Gastroesophageal sphincter (tissue), 4 donors: ENCODE measurements around the gene INTS15. TPM values are rescaled to one million over a fixed set of nuclear protein-coding genes. Genes with fewer than 3 reads are reported as not detected.
A peak's percentile ranks its signal among the peaks of the same experiment; 100 is the strongest.
"Not testable (repeated sequence)": the region's sequence is repeated elsewhere in the genome, so short reads cannot be mapped to it uniquely, and the experiment has no call there.

Source experiments
- ATAC-seq: fragments of 150-250 bp; one replicate; pipeline ENCODE4 v1.9.1; 2016; ENCODE audit warnings: mild to moderate bottlenecking, moderate library complexity
- H3K27ac ChIP-seq, 4 donors: fragments of 200-600 bp; sonication (generic) in 3 of 4; 1 replicate in 3 of 4; 2 replicates in 1 of 4; pipeline ENCODE4 v1.5.1; 2016 to 2019
- H3K27me3 ChIP-seq: fragments of 200-600 bp; sonication (generic); one replicate; pipeline ENCODE4 v1.5.1; 2019
- H3K36me3 ChIP-seq, 2 donors: fragments of 200-600 bp; sonication (generic); one replicate each; pipeline ENCODE4 v1.5.1; 2019; ENCODE audit warnings: control low read depth in 1 of 2
- H3K4me1 ChIP-seq, 3 donors: fragments of 200-600 bp; sonication (generic); 1 replicate in 2 of 3; 2 replicates in 1 of 3; pipeline ENCODE4 v1.5.1; 2016 to 2019; ENCODE audit warnings: control low read depth in 2 of 3
- H3K4me3 ChIP-seq, 2 donors: fragments of 200-600 bp; sonication (generic); one replicate each; pipeline ENCODE4 v1.5.1; 2019; ENCODE audit warnings: mild to moderate bottlenecking in 1 of 2, moderate library complexity in 1 of 2
- H3K9me3 ChIP-seq, 3 donors: fragments of 200-600 bp; sonication (generic); one replicate each; pipeline ENCODE4 v1.5.1; 2017 to 2019; ENCODE audit warnings: control low read depth in 2 of 3
- EP300 ChIP-seq: sonication (generic); formaldehyde crosslinking; IDR thresholded peaks from one replicate; pipeline ENCODE4 v1.6.1; 2017; ENCODE audit warnings: antibody characterized with exemption, mild to moderate bottlenecking
- POLR2A ChIP-seq, 2 donors: fragments of 450-650 bp; IDR thresholded peaks; one replicate each; pipeline ENCODE4 v1.6.1; 2017; ENCODE audit warnings: antibody characterized with exemption in 2 of 2, mild to moderate bottlenecking in 2 of 2, moderate library complexity in 1 of 2
- POLR2AphosphoS5 ChIP-seq: sonication (generic); formaldehyde crosslinking; IDR thresholded peaks from one replicate; pipeline ENCODE4 v1.6.1; 2017; ENCODE audit warnings: antibody characterized with exemption
- WGBS, 2 donors: methylation state at CpG; one replicate each; pipeline ENCODE4 v1.1.5; 2018; ENCODE audit warnings: low coverage in 1 of 2; 5-methylcytosine and 5-hydroxymethylcytosine counted together
- total RNA-seq, 4 donors: library from RNA; depleted of rRNA; stranded (reverse); fragments of >200 nt; gene quantifications; one replicate each; pipeline ENCODE4 v1.1.0, GENCODE V29; 2016
- TF ChIP-seq, protein P1 (sequence below), 4 experiments: fragments of 200-600 bp in 2 of 4; fragments of 450-650 bp in 2 of 4; sonication (generic) in 1 of 4; IDR thresholded peaks; one replicate each; pipeline ENCODE4 v1.5.1; 2017 to 2019; ENCODE audit warnings: antibody characterized with exemption in 4 of 4, mild to moderate bottlenecking in 2 of 4, moderate library complexity in 2 of 4

INTS15 gene
- total RNA-seq, 4 donors from 2014 or later, result 25.6 to 34.5 (median 32.5) TPM

DNA sequence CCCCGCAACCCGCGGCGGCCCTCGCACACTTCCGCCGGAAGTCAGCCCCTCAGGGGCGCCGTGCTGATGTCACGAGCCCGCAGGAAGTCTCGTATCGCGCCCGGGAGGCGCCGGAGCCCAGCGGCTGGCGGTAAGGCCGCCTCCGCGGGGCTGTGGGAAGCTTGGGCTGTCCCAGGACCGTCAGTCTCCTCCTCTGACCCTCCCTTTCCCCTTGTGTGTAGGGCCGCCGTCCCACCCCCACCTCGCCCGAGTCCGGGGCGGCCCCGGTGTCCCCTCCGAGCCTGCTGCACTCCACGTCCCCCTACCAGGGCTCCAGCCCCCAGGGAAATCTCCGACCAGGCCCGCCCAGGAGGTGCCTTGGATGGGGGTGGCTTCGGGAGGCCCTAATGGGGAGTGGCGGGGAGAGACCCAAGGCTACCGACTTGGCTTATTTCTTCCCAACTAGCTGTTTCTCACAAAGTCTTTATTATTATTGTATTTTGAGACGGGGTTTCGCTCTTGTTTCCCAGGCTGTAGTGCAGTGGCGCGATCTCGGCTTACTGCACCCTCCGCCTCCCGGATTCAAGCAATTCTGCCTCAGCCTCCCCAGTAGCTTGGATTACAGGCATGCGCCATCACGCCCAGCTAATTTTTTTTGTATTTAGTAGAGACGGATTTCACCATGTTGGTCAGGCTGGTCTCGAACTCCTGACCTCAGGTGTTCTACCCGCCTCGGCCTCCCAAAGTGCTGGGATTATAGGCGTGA lies 12.3 kb upstream of the INTS15 start, which contains the start of gene ZDHHC4:
ZDHHC4 (plus strand) TSS at position 86 of the 745 bp plus-strand sequence. CDS start 3,108 bp downstream, outside the sequence.
- whole genome bisulfite sequencing, 2 donors, result 25 to 52% methylated on average over 7 to 9 of the region's 51 CpGs
- Histone ChIP-seq H3K27ac (peak within 1 kb of the TSS; percentile 93 to 99 (median 94)), H3K4me1 (peaks cover 0 to 17% (median 5%) of the 10 kb centered on the region in 3 donors), H3K27me3 (no peaks in the 10 kb centered on the region), H3K36me3 (peaks cover 0 to 37% of the 10 kb centered on the region in 2 donors), H3K4me3 (peak within 1 kb of the TSS; percentile 79 to 82), H3K9me3 (no peaks in the 10 kb centered on the region)
- TF ChIP-seq EP300 (no peak), POLR2AphosphoS5 (peak; percentile 94), POLR2A (IDR thresholded peaks at IDR 0.05) (peak; percentile 92 to 96)
- TF ChIP-seq, protein P1, sequence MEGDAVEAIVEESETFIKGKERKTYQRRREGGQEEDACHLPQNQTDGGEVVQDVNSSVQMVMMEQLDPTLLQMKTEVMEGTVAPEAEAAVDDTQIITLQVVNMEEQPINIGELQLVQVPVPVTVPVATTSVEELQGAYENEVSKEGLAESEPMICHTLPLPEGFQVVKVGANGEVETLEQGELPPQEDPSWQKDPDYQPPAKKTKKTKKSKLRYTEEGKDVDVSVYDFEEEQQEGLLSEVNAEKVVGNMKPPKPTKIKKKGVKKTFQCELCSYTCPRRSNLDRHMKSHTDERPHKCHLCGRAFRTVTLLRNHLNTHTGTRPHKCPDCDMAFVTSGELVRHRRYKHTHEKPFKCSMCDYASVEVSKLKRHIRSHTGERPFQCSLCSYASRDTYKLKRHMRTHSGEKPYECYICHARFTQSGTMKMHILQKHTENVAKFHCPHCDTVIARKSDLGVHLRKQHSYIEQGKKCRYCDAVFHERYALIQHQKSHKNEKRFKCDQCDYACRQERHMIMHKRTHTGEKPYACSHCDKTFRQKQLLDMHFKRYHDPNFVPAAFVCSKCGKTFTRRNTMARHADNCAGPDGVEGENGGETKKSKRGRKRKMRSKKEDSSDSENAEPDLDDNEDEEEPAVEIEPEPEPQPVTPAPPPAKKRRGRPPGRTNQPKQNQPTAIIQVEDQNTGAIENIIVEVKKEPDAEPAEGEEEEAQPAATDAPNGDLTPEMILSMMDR (IDR thresholded peaks at IDR 0.05), result peak in 1 of 4 experiments; percentile 22
- ATAC-seq, result peak; percentile 97

DNA sequence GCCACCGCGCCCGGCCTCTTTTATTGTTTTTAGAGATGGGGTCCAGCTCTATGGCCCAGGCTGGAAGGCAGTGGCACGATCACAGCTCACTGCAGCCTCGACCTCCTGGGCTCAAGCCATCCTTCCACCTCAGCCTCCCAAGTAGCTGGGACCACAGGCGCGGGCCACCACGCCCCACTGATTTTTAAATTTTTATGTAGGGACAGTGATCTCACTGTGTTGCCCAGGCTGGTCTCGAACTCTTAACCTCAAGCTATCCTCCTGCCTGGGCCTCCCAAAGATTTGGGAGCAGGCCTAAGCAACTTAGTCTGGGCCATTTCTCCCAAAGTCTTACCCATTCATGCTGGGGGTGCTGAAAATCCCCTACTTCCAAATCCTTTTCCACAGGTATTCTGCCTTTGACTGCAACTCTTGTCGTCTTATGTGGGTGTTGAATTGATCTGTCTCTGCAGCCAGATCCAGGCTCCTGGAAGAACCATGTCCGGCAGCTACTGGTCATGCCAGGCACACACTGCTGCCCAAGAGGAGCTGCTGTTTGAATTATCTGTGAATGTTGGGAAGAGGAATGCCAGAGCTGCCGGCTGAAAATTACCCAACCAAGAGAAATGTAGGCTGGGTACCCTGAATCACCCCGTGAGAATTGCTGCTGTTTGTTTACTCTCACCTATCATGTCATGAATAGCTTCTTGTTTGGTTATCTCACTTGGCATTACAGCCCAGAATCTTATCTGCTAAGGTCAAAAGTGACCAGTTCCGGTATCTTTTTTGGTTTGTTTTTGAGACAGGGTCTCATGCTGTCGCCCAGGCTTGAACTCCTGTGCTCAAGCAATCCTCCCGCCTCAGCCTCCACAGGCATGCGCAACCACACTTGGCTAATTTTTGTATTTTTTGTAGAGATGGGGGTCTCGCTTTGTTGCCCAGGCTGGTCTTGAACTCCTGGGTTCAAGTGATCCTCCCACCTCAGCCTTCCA lies 11.4 kb upstream of the INTS15 start:
- no peaks in the 10 kb centered on the region for H3K9me3 ChIP-seq
- H3K27me3 ChIP-seq, result no peaks in the 10 kb centered on the region
- WGBS, 2 donors, result 86 to 90% methylated on average over 6 to 11 of the region's 18 CpGs
- H3K27ac ChIP-seq, result peak overlapping the region; percentile 93 to 99 (median 94)
- H3K36me3 ChIP-seq, result peaks cover 0 to 46% of the 10 kb centered on the region in 2 donors
- no peak for ATAC-seq
- no peak for TF ChIP-seq EP300
- TF ChIP-seq, protein P1 (IDR thresholded peaks at IDR 0.05), result no peak
- H3K4me3 ChIP-seq, result peak overlapping the region; percentile 79 to 82
- peaks cover 0 to 17% (median 5%) of the 10 kb centered on the region in 3 donors for H3K4me1 ChIP-seq

DNA sequence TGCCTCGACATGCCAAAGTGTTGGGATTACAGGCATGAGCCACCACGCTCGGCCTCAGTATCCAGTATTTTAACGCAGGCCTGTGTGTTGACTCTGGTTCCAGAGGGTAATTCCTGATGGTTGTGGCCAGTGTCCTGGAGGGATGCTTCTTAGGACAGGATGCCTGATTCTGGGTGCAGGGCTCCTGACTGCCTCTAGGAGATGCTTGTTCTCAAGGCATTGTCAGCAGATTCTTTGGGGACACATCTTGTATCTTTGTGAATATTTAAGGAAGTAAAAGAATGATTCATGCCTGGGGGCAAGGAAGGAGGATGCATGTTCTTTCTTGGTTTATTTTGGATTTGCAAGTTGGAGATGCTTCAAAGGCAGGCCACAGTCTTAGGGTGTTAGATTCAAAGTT lies 10.4 kb upstream of the INTS15 start:
- Histone ChIP-seq H3K27ac (no peak overlapping the region), H3K36me3 (peaks cover 0 to 56% of the 10 kb centered on the region in 2 donors), H3K4me3 (no peak overlapping the region), H3K9me3 (no peaks in the 10 kb centered on the region), H3K4me1 (peaks cover 0 to 17% (median 5%) of the 10 kb centered on the region in 3 donors), H3K27me3 (no peaks in the 10 kb centered on the region)
- TF ChIP-seq EP300, result no peak
- TF ChIP-seq POLR2A (IDR thresholded peaks at IDR 0.05), result no peak
- TF ChIP-seq, protein P1 (IDR thresholded peaks at IDR 0.05), result no peak
- no peak for TF ChIP-seq POLR2AphosphoS5
- no peak for ATAC-seq
- 62% methylated on average over 4 of the region's 4 CpGs; no CpG with 5 or more reads in 1 of the 2 donors for WGBS, 2 donors

DNA sequence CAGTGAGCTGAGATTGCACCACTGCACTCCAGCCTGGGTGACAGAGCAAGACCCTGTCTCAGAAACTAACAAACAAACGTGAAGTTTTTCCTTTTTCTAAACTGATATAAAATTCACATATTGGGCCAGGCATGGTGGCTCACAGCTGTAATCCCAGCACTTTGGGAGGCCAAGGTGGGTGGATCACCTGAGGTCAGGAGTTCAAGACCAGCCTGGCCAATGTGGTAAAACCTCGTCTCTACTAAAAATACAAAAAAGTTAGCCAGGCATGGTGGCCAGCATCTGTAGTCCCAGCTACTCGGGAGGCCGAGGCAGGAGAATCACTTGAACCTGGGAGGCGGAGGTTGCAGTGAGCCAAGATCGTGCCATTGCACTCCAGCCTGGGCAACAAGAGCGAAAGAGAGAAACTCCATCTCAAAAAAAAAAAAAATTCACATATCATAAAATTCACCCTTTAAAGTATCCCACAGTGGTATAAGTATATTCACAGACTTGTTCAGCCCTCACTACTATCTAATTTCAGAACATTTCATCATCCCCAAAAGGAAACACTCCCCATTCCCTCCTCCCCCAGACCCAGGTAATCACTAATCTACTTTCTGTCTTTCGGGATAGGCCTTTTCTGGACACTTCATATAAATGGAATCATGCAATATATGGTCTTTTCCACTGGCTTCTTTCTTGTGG lies 3.9 kb upstream of the INTS15 start:
- H3K9me3 ChIP-seq, H3K27me3 ChIP-seq, H3K4me3 ChIP-seq, H3K27ac ChIP-seq, ATAC-seq: not testable (repeated sequence)
- WGBS, 2 donors, result 88 to 90% methylated on average over 7 of the region's 8 CpGs
- peaks cover 0 to 12% (median 8%) of the 10 kb centered on the region in 3 donors for H3K4me1 ChIP-seq
- H3K36me3 ChIP-seq, result peaks cover 0 to 84% of the 10 kb centered on the region in 2 donors

DNA sequence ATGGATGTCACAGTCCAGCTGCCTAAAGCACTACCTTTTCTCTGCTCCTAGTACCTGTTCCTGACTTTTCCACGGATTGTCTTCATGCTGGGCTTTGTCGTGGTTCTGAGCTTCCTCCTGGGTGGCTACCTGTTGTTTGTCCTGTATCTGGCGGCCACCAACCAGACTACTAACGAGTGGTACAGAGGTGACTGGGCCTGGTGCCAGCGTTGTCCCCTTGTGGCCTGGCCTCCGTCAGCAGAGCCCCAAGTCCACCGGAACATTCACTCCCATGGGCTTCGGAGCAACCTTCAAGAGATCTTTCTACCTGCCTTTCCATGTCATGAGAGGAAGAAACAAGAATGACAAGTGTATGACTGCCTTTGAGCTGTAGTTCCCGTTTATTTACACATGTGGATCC lies 1.3 kb upstream of the INTS15 start:
- Histone ChIP-seq H3K9me3 (no peaks in the 10 kb centered on the region), H3K27me3 (no peaks in the 10 kb centered on the region), H3K27ac (no peak overlapping the region), H3K4me3 (no peak overlapping the region), H3K36me3 (peaks cover 0 to 79% of the 10 kb centered on the region in 2 donors), H3K4me1 (peaks cover 0 to 24% (median 18%) of the 10 kb centered on the region in 3 donors)
- WGBS, 2 donors, result 68 to 86% methylated on average over 3 to 7 of the region's 9 CpGs
- TF ChIP-seq POLR2AphosphoS5 (no peak), EP300 (no peak), POLR2A (IDR thresholded peaks at IDR 0.05) (no peak)
- TF ChIP-seq, protein P1 (IDR thresholded peaks at IDR 0.05), result no peak
- ATAC-seq, result no peak
